GM19324 (cell line): ENCODE data around the gene RGS7.
"Not testable (repeated sequence)": the region's sequence is repeated elsewhere in the genome, so short reads cannot be mapped to it uniquely, and the experiment has no call there.

ENCODE experiments used
- ATAC-seq: cut with Tn5 transposase; IDR thresholded peaks from one replicate; pipeline ENCODE4 v1.9.1; 2021; ENCODE audit warnings: mild to moderate bottlenecking, moderate library complexity; ENCODE audit not compliant: unreplicated experiment, low FRiP score

Gene RGS7

DNA sequence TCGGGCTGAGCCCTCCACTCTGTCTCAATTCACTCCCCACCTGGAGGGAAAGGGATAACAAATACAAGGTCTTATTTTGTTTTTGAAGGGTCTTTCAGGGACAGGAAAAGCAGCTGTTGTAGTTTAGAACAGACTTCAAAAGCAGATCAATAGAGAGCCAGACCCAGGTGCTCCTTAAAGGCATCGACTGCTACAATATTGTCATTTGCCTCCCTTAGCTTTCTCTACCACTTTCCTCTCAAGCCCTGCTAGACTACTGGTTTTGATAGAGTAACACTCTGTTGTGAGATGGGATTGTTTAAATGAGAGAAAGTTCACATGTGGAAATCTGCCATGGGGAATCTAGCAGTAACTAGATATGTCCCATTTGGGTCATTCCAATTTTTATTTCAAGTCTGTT lies 24.0 kb downstream of the RGS7 start:
- ATAC-seq = no peak

DNA sequence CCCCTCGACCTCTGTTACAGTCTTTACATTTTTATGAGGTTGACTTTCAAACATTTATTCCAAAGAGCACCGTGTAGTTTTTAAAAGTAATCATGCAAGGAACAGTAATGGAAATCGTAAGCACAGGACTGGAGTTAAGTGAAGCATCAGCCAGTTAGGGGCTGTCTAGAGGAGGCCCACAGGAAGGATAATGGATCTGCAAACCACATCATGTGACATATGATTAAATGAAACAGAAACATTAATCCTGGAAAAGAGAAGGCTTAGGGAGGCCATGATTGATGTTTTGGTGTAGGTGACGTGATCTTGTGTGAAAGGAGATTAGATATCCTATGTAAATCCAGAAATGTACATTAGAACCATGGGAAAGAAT lies 25.0 kb downstream of the RGS7 start:
- no peak for ATAC-seq

DNA sequence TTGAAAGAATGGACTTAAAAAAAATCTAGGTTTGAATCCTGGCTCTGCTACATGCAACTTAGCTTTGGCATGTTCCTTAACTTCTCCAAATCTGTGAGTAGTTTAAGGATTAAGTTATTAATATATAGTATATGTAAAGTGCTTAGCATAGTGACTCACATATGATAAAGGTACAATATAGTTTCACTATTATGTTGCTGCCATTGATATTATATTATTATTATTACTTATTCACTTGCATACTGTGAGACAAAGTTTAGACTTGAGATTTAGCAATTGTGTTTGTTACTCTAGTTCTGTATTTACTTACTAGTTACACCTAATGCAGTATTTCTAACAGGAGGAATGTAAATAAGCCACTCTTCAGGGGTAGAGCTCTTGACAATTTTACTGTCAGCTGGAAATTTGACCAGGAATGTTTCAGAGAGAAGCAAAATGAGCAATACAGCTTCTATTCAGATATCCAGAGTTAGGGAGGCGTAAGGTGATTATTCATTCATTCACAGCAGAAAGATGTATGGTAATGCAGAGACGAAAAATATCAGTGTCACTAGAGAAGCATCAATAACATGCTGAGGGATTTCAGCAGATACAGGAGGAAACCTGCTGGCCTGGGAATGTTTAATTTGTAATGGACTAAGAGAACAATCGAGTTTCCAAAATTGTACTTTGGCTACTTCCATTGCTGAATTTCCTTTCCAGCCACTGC lies 25.5 kb downstream of the RGS7 start:
- no peak for ATAC-seq

DNA sequence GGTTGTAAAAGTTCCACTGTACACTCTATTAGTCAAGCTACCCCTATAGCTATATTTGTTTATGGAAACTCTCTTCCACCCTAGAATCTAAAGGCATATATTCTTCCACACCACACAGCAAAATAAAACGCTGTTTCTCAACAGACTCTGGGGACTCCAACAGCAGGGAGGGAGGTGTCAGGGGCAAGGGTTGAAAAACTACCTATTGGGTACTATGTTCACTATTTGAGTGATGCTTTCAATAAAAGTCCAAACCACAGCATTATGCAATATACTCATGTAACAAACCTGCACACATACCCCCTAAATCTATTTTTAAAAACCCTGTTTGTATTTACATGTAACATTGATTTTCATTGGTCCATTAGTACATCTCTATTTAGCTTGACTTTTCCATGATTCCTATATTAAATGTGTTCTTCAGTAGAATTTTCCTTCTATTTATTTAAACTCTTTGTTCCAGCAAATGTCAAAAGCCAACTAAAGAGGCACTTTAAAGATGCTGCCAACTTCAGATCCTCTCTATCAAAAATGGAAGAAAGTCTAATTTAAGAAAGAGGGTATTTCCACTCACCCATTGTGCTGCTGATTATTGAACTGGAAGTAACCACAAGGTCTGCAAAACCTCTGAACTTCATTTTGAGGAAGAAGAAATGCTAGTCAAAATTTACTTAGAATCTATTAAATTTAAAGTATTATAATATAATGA lies 26.2 kb downstream of the RGS7 start:
- no peak for ATAC-seq

DNA sequence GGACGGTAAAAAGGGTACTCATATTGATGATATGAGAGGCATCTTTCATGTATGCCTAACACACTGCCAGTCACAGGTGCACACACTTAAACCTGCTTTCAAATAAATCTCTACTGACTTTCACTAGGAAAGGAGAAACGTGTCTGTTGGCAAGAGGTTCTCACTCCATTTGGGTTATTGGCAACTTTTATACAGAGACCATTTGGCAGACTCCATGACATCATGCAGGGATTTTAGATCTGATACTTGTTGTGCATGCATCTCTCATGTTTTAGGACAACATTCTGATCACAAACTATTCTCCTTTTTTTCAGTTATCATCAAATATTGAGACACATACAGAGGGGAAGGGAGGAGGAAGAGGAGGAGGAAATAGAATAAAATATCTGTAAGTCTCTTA lies 31.5 kb downstream of the RGS7 start:
- no peak for ATAC-seq

DNA sequence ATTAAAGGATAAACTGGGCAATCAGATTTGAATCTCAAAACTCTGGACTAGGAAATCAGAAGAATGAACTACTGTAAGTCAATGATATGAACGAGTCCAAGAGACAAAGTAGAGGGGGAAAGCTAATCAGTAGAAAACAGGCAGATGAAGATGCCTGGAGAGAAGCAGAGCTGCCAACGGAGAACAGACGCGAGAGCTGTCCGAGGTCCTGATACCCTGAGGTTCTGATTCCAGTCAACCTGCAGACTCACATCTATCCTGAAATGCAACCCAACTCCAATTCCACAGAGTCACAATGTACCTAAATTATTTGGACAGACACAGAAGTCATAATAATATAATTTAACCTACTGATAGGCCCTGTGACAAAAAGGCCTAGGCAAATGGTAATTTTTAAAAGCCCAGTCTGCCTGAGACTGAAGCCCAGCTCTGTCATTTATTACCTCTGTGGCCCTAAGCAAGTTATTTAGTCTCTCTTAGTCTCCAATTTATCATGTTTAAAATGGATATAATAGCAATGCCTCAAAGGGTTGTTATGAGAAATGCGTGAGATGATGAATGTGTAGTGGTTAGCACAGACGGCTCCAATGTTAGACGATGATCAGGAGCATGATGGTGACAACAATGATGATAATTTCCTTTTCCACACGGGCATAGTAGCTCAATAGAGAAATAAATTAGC lies 33.4 kb downstream of the RGS7 start:
- no peak for ATAC-seq

DNA sequence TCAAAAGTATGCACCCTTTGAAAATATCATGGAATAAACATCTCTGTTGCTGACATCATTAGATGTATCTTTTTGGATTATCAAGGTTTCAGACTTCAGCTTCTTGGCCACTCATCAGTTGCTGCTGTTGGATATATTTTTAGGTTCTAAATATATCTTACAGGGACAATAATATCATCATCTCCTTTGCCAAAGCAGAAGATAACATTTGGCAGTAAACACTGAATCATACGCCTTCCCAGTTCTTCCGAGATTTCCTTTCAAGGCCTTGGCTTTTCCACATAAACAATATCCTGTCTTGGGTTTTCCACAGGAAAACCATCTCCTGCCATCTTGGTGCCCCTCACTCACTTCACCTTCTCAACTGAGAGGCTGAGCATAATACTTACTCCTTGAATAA lies 39.3 kb downstream of the RGS7 start:
- ATAC-seq = no peak

DNA sequence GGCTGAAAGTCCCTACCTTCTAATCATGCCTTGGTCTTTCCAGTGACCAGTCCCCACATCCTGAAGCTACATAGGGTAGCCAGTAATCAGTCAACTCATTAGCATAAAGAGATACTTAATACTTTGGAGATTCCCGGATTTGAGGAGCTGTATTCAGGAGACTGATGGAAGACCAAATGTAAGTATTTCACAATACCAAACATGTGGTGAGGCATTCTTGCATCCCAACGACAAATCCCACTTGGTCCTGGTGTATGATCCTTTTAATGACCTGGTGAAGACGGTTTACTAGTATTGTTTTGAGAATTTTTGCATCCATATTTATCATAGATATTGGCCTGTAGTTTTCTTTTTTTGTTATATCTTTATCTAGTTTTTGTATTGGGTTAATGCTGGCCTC lies 40.6 kb downstream of the RGS7 start:
- no peak for ATAC-seq

DNA sequence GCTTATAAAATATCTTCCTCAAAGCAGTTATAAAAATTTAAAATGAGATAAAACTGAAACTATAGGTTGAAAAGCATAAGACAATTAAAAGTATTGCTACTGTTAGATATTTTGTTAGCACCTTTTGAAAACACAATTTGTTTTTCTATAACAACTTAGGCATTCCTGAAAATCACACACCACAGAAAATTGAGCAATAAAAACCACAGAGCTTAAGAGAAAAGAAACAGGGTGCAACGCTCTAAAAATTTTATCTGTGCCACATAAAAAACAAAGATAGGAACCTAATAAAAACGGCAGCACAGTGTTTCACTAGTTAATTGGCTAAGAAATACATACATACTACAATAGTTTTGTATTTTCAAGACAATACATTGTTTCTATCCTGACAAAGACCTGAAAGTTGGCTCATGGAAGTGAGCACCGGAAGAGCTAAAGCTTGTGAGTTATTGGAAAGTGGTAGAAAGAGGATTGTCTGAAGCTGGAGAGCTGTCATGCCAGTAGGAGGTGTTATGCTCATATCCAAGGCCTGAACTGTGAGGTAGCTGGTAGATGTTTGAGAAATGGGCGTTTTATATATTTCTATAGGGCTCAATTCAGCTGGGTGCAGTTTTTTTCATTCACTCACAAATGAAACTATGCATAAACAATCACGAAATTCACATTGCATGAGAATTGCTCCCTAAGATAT lies 45.8 kb downstream of the RGS7 start:
- ATAC-seq = no peak

DNA sequence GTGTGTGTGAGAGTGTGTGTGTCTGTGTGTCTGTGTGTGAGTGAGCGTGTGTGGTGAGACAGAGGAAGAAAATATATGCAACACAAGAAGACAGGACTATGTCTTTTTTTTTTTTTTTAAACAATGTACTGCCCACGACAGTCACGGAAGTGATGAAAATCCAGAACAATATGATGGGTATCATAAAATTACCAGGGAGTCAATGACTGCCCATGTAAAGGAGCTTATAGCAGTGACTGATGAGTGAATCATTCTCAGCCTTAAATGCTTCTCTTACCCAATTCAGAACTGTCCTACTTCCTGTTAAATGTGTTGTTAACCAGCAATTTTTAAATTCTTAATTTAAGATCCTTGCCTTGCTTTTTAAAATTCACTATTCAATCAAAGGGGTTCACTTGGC lies 46.6 kb downstream of the RGS7 start:
- ATAC-seq = no peak

DNA sequence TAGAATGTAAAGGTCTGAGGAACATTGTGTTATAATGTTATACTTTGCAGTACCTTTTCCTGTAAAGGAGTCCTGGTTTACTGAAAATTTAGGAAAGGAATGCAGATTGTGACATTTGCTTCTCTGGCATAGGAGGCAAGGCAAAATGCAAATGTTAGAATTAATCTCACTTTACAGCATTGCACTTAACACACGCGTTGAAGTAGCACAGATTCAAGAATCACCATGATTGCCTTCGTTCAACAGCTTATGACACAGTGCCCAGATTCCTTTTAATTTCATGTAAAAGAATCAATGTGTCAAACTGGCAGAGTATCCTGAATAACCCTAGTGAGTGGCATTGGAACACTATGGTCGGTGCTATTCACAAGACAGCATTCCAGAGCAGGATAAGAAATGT lies 47.4 kb downstream of the RGS7 start:
- ATAC-seq = no peak

DNA sequence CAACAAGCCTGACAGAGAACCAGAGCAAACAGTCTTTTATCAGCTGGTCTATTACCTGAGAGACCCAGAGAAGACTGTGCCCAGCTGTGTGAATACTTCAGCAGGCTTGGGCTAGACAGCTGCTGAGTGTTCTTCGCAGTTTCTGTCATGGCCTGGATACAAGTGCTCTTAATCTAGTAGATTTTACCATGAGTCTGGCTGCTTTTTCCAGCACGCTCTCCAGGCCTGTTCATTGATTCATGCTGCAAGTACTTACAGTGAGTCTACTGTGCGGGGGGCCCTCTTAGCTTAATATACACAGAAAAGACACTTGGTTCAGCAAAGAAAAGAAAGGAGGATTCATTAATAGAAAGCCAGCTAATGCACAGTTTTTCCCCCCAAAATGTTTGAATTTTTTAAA lies 48.5 kb downstream of the RGS7 start:
- no peak for ATAC-seq

DNA sequence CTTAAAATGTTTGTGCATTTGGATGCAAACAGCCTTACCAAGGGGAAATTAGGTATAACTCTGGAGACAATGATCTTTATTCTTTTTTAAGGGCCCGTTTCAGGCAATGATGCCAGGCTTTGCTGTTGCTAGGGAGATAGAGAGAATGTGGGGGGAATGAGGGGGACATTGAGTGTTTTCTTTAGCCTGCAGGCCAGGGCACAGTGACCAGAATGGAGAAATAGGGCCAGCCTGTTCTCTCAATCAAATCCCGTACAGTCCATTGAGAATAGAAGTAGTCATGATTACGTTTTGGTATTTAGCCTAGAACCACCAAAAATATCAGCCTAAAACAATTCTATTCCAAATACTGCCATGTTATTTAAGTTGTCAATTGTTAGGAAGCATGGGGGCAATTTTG lies 49.0 kb downstream of the RGS7 start:
- no peak for ATAC-seq

DNA sequence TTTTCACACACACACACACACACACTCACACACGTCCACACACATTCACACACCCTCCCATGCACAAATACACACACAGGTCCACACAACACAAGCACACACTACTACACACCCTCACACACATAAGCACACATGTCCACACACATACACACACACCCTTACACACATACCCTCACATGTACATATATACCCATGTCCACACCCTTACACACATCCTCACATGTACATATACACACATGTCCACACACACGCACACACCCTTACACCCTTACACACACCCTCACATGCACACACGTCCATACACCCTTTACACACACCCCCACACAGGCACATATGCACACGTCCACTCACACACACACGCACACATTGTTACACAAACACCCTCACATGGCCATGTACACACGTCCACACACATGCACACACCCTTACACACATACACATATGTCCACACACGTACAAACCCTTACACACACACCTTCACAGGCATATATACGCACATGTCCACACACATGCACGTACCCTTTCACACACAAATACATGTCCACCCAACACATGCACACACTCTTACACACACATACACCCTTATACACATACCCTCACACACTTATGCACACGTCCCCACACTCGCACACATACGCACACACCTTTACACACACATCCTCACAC lies 50.7 kb downstream of the RGS7 start:
- no peak for ATAC-seq

DNA sequence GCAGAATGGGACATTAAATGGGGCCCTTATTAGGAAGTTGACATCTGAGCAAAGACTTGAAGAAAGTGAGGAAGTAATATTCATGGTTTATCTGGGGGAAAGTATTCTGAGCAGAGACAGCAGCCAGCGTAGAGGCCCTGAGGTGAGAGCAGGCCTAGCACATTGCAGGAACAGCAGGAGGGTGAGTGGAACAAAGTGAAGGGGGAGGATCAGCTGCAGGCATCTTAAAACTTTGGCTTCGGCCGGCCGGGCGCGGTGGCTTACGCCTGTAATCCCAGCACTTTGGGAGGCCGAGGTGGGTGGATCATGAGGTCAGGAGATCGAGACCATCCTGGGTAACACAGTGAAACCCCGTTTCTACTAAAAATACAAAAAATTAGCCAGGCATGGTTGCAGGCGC lies 55.0 kb downstream of the RGS7 start:
- ATAC-seq = not testable (repeated sequence)

DNA sequence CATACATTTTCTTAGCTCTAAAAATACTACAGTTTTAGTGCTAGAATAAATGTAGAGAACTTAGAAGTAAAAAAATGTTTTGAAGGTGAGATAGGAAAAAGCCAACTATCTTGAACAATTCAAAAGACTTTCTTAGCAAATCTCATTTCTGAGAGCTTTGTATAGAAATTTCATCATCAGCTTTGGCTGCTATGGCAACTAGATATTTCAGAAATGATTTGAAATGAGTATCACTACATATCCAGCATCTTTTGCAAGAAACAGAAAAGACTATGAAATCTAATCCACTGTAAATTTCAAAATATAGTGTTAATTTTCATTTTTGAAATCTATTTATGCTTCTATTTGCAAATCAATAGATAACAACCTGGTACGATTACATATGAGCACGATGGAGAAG lies 57.7 kb downstream of the RGS7 start:
- ATAC-seq = no peak

DNA sequence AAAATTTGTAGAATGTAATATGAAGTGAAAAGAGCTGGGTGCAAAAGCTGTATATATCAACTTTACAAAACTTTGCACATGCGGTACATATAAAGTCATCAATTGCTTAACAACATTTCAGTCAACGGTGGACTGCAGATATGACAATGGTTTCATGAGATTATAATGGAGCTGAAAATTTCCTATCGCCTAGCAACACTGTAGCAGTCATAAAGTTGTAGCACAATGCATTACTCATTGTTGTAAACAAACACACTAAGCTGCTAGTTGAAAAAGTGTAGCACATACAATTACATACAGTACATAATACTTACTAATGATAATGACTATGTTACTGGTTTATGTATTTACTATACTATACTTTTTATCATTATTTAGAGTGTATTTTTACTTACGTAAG lies 64.0 kb downstream of the RGS7 start:
- ATAC-seq = no peak

DNA sequence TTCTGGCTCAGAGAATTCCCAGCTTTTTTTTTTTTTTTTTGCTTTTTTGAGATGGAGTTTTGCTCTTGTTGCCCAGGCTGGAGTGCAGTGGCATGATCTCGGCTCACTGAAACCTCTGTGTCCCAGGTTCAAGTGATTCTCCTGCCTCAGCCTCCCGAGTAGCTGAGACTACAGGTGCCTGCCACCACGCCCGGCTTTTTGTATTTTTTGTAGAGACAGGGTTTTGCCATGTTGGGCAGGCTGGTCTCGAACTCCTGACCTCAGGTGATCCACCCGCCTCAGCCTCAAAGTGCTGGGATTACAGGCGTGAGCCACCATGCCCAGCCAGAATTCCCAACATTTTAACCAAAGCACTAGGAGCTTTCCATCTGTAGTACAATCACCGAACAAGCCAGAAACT lies 65.5 kb downstream of the RGS7 start:
- ATAC-seq = not testable (repeated sequence)

DNA sequence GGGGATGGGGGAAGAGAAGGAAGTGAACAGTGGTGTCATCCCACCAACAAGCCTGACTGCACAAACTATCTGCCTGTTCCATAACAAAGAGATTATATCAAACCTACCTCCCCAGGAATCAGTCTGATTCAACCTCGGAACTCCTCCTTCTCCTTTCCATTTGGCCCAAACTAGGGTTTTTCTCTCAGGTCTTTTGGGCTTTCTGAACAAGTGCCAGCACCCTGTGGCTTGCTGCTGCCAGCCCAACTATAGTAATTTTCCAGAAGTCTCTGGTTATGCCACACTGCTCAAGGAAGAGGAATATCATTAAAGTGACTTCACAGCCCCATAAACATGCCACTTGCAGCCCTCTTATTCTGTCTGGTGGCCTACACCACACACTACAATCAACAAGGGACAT lies 70.5 kb downstream of the RGS7 start:
- no peak for ATAC-seq

DNA sequence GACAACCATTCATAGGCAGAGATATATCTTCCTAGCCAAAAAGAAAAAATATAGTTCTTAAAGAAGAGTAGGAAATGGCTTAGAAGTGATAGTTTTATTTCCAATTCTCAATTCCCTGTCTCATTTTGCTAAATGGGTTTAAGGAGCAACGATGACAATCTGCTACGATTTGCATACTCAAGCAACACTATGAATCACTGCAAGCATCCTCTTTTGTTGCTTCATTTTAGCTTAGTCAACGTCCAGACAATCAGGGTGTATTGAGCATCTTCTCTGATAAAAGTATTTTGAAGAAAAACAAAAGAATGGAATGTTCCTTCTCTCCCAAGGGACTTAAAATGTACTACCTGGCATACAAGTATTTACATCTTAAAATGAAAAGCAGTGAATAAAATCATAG lies 80.6 kb downstream of the RGS7 start:
- ATAC-seq = no peak

DNA sequence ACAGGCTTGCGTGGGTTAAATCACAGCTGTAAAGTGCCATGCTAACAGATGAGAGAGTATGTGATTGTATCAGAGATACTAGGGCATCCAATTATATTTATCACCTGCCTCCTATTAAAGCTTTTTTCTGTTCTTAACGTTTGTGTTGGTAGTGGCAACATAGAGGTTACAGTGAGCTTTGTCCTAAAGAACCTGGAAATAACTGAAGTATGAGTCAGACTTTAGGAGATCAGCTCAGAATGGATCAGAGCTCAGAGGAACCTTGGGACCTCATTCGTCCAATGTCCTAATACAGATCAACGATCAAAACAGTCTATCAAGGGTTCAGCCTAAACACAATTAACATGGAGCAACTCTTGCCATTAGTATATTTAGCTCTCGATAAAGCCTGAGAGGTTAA lies 81.0 kb downstream of the RGS7 start:
- ATAC-seq = no peak
